ENCODE measurements around the gene HOXD3.
A peak's percentile ranks its signal among the peaks of the same experiment; 100 is the strongest.

The HOXD3 gene

DNA sequence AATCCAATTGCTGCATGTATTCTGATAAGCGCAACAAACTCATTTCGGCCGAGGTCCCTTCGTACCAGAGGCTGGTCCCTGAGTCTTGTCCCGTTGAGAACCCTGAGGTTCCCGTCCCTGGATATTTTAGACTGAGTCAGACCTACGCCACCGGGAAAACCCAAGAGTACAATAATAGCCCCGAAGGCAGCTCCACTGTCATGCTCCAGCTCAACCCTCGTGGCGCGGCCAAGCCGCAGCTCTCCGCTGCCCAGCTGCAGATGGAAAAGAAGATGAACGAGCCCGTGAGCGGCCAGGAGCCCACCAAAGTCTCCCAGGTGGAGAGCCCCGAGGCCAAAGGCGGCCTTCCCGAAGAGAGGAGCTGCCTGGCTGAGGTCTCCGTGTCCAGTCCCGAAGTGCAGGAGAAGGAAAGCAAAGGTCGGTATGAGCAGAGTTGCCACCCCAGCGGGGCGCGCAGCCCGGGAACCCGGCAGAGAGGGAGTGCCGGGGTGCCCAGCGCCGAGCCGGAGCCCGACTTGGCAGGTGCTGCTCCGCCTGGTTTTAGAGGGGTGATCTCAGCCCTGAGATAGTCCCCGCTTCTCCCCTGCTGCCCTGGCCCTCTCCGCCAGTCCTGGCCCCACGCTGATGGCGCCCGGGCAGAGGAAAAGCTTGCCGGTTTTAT, 39.8 kb upstream of the HOXD3 start:
- no peak for DNase-seq (ENCODE audit: low read depth)
- H3K4me3 ChIP-seq (ENCODE audit: low read length): peak overlapping the region; percentile 30
- TF ChIP-seq, protein P1, sequence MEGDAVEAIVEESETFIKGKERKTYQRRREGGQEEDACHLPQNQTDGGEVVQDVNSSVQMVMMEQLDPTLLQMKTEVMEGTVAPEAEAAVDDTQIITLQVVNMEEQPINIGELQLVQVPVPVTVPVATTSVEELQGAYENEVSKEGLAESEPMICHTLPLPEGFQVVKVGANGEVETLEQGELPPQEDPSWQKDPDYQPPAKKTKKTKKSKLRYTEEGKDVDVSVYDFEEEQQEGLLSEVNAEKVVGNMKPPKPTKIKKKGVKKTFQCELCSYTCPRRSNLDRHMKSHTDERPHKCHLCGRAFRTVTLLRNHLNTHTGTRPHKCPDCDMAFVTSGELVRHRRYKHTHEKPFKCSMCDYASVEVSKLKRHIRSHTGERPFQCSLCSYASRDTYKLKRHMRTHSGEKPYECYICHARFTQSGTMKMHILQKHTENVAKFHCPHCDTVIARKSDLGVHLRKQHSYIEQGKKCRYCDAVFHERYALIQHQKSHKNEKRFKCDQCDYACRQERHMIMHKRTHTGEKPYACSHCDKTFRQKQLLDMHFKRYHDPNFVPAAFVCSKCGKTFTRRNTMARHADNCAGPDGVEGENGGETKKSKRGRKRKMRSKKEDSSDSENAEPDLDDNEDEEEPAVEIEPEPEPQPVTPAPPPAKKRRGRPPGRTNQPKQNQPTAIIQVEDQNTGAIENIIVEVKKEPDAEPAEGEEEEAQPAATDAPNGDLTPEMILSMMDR (conservative IDR thresholded peaks at IDR 0.05; ENCODE audit: low read length): no peak

DNA sequence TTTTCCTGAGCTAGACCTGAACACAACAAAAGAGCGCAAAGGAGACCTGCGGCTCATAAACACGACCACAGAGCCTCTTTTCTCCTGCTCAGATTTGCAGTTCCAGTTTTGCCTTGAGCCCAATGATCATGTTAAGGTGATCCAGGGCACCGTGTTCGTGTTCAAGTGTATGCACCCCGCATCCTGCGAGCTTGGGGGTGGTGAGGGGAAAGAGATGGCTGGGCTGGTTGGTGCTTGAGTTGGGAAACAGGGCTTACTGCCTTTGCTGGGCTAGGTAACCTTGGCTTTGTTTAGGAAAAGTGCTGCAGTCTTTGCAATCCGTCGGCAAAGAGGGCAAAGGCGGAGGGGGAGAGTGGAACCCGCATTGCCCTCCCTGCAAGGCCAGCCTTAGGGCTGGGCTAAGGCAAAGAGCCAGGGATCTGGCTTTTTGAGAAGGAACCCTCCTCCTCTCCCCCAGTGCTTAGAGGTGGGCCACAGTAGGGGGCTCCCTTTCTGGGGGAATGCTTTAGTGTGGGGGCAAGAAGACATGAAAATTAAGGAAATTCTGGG, 39.2 kb upstream of the HOXD3 start:
- TF ChIP-seq, protein P1 (conservative IDR thresholded peaks at IDR 0.05; ENCODE audit: low read length): no peak
- peak overlapping the region; percentile 30 for H3K4me3 ChIP-seq (ENCODE audit: low read length)
- no peak for DNase-seq (ENCODE audit: low read depth)

DNA sequence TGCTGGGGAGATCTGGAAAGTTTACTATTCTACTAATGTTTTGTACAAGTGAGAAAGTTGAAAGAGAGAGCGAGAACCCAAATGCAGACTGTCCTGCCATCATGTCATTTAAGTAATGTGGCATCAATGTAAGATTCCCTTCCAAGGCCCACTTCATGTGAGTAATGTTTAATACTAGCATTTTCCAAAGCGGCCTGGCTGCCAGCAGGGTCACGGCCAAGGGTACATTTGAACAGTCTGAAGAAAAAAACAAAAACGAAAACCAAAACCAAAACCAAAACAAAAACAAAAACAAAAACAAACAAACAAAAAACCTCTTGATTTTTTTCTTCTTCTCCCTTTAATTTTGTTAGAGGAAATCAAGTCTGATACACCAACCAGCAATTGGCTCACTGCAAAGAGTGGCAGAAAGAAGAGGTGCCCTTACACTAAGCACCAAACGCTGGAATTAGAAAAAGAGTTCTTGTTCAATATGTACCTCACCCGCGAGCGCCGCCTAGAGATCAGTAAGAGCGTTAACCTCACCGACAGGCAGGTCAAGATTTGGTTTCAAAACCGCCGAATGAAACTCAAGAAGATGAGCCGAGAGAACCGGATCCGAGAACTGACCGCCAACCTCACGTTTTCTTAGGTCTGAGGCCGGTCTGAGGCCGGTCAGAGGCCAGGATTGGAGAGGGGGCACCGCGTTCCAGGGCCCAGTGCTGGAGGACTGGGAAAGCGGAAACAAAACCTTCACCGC, 38.3 kb upstream of the HOXD3 start:
- no peak overlapping the region for H3K4me3 ChIP-seq (ENCODE audit: low read length)
- DNase-seq (ENCODE audit: low read depth): peak; percentile 18
- TF ChIP-seq, protein P1 (conservative IDR thresholded peaks at IDR 0.05; ENCODE audit: low read length): peak; percentile 45

DNA sequence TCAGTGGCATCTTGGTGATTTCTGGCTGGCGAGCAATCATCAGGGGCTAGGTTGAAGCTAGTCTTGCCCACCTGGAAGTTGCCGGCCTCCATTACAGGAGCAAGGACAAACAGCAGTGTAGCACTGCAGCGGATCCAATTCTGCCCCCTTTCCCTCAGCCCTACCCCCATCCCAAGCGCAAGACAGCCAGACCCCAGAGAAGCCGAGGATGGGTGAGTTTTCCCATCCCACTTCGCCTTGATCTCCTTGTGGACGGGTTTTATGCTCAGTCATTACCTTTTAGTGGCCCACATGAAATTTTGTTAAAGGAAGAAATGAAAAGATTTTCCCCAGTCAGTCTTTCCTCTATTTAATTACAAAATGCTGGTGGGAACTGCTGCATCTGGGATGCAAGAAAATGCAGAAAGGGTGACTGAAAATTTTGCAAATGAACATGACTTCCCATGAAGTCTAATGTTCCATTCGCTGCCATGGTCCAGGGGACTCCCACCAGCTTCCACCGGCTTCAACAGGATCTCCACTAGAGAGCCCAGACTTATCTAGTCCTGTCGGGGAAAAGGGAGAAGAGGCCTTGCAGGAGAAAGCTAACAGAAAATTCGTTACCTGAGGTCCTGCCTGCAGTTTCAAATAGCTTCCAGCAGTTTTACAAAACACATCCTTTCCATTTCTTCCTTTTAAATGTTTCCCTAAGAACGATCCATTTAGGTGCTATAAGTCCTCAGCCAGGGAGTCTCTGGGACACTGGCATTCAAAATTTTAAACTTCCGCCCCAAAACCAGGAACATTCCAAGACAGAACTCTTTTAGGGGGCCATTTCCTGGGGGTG, 36.5 kb upstream of the HOXD3 start:
- H3K4me3 ChIP-seq (ENCODE audit: low read length): no peak overlapping the region
- no peak for DNase-seq (ENCODE audit: low read depth)
- TF ChIP-seq, protein P1 (conservative IDR thresholded peaks at IDR 0.05; ENCODE audit: low read length): peak; percentile 7; the same call in 1 of the 2 replicates

DNA sequence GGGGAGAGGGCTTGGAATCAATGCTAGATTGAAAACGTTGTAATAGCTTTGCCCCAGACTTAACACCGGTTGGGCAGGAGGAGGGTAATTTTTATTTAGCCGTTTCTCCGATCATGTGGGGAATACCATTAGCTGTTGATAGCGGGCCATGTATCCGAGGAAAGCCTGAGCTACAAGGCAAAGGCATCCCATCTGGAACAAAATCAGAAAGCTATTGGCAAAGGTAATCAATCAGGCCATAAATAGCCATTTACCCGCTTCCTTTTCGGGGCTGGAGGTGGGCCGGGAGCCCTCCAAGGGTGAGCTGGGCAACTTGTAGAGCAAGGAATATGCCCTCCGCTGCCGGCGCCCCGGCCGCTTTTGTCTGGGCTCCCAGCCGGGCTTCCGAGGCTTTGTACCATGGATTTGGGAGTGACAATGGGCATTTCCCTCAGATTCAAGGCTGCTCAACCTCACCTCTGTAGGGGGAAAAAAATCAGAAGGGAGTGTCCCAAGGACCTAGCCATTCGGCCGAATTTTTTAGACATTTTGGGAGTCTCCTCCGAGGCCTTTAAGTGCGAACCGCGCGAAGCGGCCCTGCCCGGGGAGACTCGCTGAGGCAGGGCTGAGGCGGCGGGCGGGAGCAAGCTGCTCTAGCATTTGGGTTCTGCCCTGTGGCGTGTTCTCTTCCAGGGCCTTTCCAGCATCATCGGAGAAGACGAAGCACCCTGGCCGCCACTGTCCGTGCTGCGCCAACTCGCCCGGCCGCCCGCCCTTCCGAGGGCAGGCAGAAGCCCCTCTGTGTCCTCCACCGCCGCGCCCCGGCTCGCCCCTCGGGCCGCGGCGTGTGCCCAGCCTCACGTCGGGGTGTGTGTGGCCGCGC, 35.7 kb upstream of the HOXD3 start:
- no peak for DNase-seq (ENCODE audit: low read depth)
- no peak overlapping the region for H3K4me3 ChIP-seq (ENCODE audit: low read length)
- TF ChIP-seq, protein P1 (conservative IDR thresholded peaks at IDR 0.05; ENCODE audit: low read length): no peak

DNA sequence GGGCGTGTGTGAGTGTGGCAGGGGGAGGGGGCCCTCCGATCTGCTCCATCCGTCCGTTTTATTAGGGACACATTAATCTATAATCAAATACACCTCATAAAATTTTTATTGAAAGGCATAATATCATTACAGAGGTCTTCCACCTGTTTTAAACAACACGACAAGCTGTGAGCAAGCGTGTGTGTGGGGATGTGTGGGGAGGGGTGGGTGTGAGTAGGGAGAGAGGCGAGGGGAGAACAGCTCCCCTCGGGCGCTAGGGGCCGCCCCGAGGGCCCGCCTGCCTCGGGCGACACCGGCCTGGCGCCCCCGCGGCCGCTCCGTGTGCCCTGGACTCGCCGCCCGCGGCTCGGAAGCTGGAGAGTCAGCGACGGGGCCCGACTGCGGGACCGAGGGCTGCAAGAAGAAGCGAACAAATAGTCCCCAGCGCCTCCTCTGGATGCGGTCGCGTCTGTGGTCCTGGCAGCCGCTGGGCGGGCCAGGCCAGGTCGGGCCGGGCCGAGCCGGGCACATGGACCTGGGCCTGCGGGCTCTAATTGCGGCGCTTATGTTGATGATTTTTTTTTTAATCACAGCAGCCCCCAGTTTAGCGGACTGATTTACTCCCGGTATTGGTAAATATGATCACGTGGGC, 34.9 kb upstream of the HOXD3 start:
- H3K4me3 ChIP-seq (ENCODE audit: low read length): peak overlapping the region; percentile 66
- DNase-seq (ENCODE audit: low read depth): no peak
- TF ChIP-seq, protein P1 (conservative IDR thresholded peaks at IDR 0.05; ENCODE audit: low read length): no peak

All from AG10803 (cell line).